HepG2 (cell line): ENCODE data around the gene ZDHHC19. TPM values are rescaled to one million over a fixed set of nuclear protein-coding genes. Genes with fewer than 3 reads are reported as not detected.

ENCODE experiments used
- HES4 ChIP-seq: sonication (generic); formaldehyde crosslinking; IDR thresholded peaks from 2 replicates; pipeline ENCODE4 v1.9.0; 2021; ENCODE audit warnings: mild to moderate bottlenecking, missing genetic modification reagents, borderline replicate concordance
- HNRNPL ChIP-seq: fragments of 200-400 bp; formaldehyde crosslinking; IDR thresholded peaks from 2 replicates; pipeline ENCODE4 v1.6.1; 2017; ENCODE audit warnings: mild to moderate bottlenecking, low read depth, low read length
- JDP2 ChIP-seq: sonication (generic); formaldehyde crosslinking; IDR thresholded peaks from 2 replicates; pipeline ENCODE4 v1.8.1; 2022; ENCODE audit warnings: missing genetic modification reagents, borderline replicate concordance
- KDM2A ChIP-seq: sonication (generic); formaldehyde crosslinking; IDR thresholded peaks from 2 replicates; pipeline ENCODE4 v1.4.0; 2020; ENCODE audit warnings: low read depth, missing genetic modification reagents, borderline replicate concordance
- MEIS1 ChIP-seq: sonication (generic); formaldehyde crosslinking; IDR thresholded peaks from 2 replicates; pipeline ENCODE4 v1.9.0; 2021; ENCODE audit warnings: mild to moderate bottlenecking, missing genetic modification reagents, moderate library complexity, borderline replicate concordance
- PAF1 ChIP-seq: IDR thresholded peaks from 2 replicates; pipeline ENCODE4 v1.6.1; 2016; ENCODE audit warnings: missing genetic modification reagents, missing compliant biosample characterization
- PLSCR1 ChIP-seq: sonication (generic); formaldehyde crosslinking; IDR thresholded peaks from 2 replicates; pipeline ENCODE4 v1.5.0; 2020; ENCODE audit warnings: missing genetic modification reagents, mild to moderate bottlenecking, borderline replicate concordance
- RAD21 ChIP-seq: fragments of 450-650 bp; formaldehyde crosslinking; IDR thresholded peaks from 2 replicates; pipeline ENCODE4 v1.5.0; 2020; ENCODE audit warnings: mild to moderate bottlenecking
- SMC3 ChIP-seq: IDR thresholded peaks from 2 replicates; pipeline ENCODE4 v1.6.1; 2011; ENCODE audit warnings: low read length, improper control_type of control experiment
- TFE3 ChIP-seq: IDR thresholded peaks from 2 replicates; pipeline ENCODE4 v1.6.1; 2016
- ZFAT ChIP-seq: sonication (generic); formaldehyde crosslinking; conservative IDR thresholded peaks from 2 replicates; pipeline ENCODE4 v1.8.1; 2023; ENCODE audit warnings: missing genetic modification reagents, inconsistent platforms
- ZFX ChIP-seq: sonication (generic); formaldehyde crosslinking; IDR thresholded peaks from 2 replicates; pipeline ENCODE4 v1.4.0; 2020; ENCODE audit warnings: mild to moderate bottlenecking, low read depth, missing genetic modification reagents, moderate library complexity
- ZMAT5 ChIP-seq: sonication (generic); formaldehyde crosslinking; IDR thresholded peaks from 2 replicates; pipeline ENCODE4 v1.5.0; 2020; ENCODE audit warnings: mild to moderate bottlenecking, low read depth, missing genetic modification reagents, borderline replicate concordance
- ZNF281 ChIP-seq: sonication (generic); formaldehyde crosslinking; IDR thresholded peaks from 2 replicates; pipeline ENCODE4 v1.4.0; 2020; ENCODE audit warnings: missing genetic modification reagents, borderline replicate concordance
- ZNF460 ChIP-seq: sonication (generic); formaldehyde crosslinking; IDR thresholded peaks from 2 replicates; pipeline ENCODE4 v1.5.1; 2020; ENCODE audit warnings: missing genetic modification reagents, mild to moderate bottlenecking, borderline replicate concordance
- ZNF510 ChIP-seq: sonication (generic); formaldehyde crosslinking; IDR thresholded peaks from 2 replicates; pipeline ENCODE4 v1.4.0; 2020; ENCODE audit warnings: low read depth, mild to moderate bottlenecking, missing genetic modification reagents
- ZNF570 ChIP-seq: sonication (generic); formaldehyde crosslinking; IDR thresholded peaks from 2 replicates; pipeline ENCODE4 v1.4.0; 2020; ENCODE audit warnings: mild to moderate bottlenecking, missing genetic modification reagents, borderline replicate concordance
- ZNF639 ChIP-seq: conservative IDR thresholded peaks from 2 replicates; pipeline ENCODE4 v1.6.1; 2018; ENCODE audit warnings: missing genetic modification reagents
- ZNF713 ChIP-seq: sonication (generic); formaldehyde crosslinking; IDR thresholded peaks from 2 replicates; pipeline ENCODE4 v1.4.0; 2020; ENCODE audit warnings: mild to moderate bottlenecking, missing genetic modification reagents
- ZNF792 ChIP-seq: IDR thresholded peaks from 2 replicates; pipeline ENCODE4 v1.6.1; 2016
- ZSCAN5A ChIP-seq: sonication (generic); formaldehyde crosslinking; IDR thresholded peaks from 2 replicates; pipeline ENCODE4 v1.8.0; 2022; ENCODE audit warnings: mild to moderate bottlenecking, missing genetic modification reagents, borderline replicate concordance
- polyA plus RNA-seq, 8 experiments: library from polyadenylated mRNA; depleted of rRNA in 3 of 8; stranded (reverse) in 7 of 8; unstranded in 1 of 8; fragments of >200 nt; fragmentation: Illumina TruSeq in 4 of 8; extraction: Trizol in 4 of 8; gene quantifications; 2 replicates each; pipeline versions ENCODE4 v1.2.1 to v1.2.3, GENCODE V29; 2011 to 2016; ENCODE audit warnings: low read depth in 4 of 8, missing spikeins in 1 of 8, mixed read lengths in 1 of 8; ENCODE audit not compliant: insufficient read depth in 1 of 8
- total RNA-seq, 5 experiments: library from RNA; depleted of rRNA; stranded (reverse); fragments of >200 nt; fragmentation: Illumina TruSeq; extraction: Trizol; gene quantifications; 2 replicates each; pipeline ENCODE4 v1.2.3, GENCODE V29; 2016; ENCODE audit warnings: low read depth in 1 of 5

Gene ZDHHC19
- total and polyA plus RNA-seq, 2 of the 13 experiments (the other 11 are each of a cell fraction or from before 2014, with no cell fraction given): 0.22 to 0.53 TPM

GRCh38 chr3:196214783-196215441 is 3.7 kb upstream of the ZDHHC19 start (continued):
- TF ChIP-seq ZNF281 (CRISPR knock-in tag): peak; percentile 42; the same call in 1 of the 2 replicates
- TF ChIP-seq TFE3 (CRISPR knock-in tag): no peak
- TF ChIP-seq PAF1 (CRISPR knock-in tag): no peak
- 0 out of 2 replicates have a peak, but pooled peaks have one; percentile 31 for TF ChIP-seq ZNF639 (CRISPR knock-in tag)
- peak; percentile 44; the same call in 1 of the 2 replicates for TF ChIP-seq KDM2A (CRISPR knock-in tag)
- TF ChIP-seq HNRNPL: no peak
- no peak for TF ChIP-seq ZNF510 (CRISPR knock-in tag)
- no peak for TF ChIP-seq JDP2
- peak; percentile 78 for TF ChIP-seq ZFX (CRISPR knock-in tag)
- no peak for TF ChIP-seq ZNF713
- no peak for TF ChIP-seq ZMAT5 (CRISPR knock-in tag)
- peak; percentile 34; the same call in 1 of the 2 replicates for TF ChIP-seq ZNF460 (CRISPR knock-in tag)
- TF ChIP-seq RAD21 (CRISPR knock-in tag): no peak
- no peak; the same call in 1 of the 2 replicates for TF ChIP-seq HES4 (CRISPR knock-in tag)
- TF ChIP-seq ZNF792 (CRISPR knock-in tag): peak; percentile 77; the same call in 1 of the 2 replicates
- TF ChIP-seq ZNF570: no peak
- TF ChIP-seq ZFAT (CRISPR knock-in tag): no peak
- TF ChIP-seq SMC3: no peak
- TF ChIP-seq PLSCR1 (CRISPR knock-in tag): no peak
- TF ChIP-seq ZSCAN5A (CRISPR knock-in tag): peak; percentile 61; the same call in 1 of the 2 replicates
- peak; percentile 72; the same call in 1 of the 2 replicates for TF ChIP-seq MEIS1 (CRISPR knock-in tag)
